Stimulated activated naive CD4-positive, alpha-beta T cell treated with Interleukin-2 at 50 U/mL for 16 hours (primary cell): ENCODE data around the gene POM121.
A peak's percentile ranks its signal among the peaks of the same experiment; 100 is the strongest.
"Not testable (repeated sequence)": the region's sequence is repeated elsewhere in the genome, so short reads cannot be mapped to it uniquely, and the experiment has no call there.

Source experiments
- DNase-seq: peaks from one replicate; lab custom pipeline; 2025; lab: John Stamatoyannopoulos, UW

The POM121 gene

DNA sequence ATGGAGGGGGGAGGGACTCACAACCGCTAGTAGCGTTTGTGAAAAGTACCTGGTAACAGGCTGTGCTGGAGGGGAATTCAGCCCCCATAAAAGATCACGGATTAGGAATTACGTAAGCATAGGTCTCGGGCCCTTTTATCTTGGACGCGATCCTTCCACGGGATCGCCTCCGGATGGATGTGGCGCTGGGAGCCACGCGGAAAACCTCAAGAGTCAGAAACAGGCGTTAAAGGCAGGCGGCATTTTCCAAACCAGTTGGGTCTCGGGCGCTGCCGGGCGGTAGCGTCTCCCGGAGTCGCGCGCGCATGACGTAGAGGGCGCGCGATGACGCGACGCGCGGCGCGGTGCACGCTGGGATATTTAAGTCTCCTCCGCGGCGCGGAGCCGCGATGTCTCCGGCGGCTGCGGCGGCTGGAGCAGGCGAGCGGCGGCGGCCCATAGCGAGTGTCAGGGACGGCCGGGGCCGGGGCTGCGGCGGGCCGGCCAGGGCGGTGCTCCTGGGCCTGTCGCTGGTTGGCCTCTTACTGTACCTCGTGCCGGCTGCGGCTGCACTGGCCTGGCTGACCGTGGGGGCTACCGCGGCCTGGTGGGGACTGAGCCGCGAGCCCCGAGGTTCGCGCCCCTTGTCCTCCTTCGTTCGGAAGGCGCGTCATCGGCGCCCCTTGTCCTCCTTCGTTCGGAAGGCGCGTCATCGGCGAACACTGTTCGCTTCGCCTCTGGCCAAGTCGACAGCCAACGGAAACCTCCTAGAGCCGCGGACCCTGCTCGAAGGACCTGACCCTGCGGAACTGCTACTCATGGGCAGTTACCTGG lies at the start of gene POM121:
Gene POM121, plus strand, starts transcription at position 363 of the 813 bp plus-strand sequence. Its CDS starts 27 bp downstream, at position 390.
- peak; percentile 68 for DNase-seq

DNA sequence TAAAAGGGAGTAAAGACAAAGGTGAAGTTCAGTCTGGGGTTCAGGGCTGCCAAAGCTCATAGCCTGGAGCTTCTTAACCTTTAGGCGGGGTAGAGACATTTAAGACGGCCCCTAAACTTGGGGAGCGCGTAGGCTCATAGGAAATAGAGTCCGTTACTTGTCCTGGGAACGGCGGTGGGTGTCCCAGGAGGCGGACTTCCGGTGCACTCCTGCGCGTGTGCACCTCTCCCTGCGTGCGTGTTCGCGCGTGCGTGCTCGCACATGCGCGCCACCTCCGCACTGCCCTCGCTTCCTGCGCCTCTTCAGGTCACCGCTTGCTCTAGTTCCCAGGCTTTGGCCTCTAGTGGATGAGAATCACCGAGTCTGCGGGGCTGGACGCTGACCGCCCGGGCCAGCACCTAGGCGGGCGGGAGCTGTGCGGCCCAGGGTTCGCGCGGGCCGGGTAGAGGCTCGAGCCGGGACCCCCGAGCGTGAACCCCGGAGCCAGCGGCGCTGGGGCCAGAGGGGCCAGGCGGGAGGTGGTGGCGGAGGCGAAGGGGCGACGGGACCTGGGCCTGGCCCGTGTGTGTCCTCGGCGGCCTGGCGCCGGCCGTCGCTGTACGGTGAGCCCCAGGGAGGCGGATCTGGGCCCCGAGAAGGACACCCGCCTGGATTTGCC lies 45.7 kb upstream of the POM121 start:
- peak; percentile 72 for DNase-seq

DNA sequence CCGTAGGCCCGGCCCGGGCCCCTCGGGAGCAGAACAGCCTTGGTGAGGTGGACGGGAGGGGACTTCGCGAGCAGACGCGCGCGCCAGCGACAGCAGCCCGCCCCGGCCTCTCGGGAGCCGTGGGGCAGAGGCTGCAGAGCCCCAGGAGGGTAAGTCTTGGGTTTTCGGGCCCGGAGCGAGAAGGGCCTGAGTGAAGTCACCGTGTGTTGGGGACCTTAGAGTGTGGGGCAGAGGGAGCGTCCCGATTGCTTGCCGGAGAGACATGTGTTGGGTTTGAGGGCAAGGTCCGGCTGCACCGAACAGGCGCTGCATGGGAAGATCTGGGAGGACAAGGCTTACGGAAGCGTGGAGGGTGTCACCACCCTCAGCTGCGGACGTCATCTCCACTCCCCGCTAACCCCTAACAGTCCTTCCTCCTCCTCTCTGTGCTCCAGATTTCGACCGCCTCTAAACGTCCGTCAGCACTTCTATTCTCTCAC lies 45.1 kb upstream of the POM121 start:
- peak; percentile 20 for DNase-seq

DNA sequence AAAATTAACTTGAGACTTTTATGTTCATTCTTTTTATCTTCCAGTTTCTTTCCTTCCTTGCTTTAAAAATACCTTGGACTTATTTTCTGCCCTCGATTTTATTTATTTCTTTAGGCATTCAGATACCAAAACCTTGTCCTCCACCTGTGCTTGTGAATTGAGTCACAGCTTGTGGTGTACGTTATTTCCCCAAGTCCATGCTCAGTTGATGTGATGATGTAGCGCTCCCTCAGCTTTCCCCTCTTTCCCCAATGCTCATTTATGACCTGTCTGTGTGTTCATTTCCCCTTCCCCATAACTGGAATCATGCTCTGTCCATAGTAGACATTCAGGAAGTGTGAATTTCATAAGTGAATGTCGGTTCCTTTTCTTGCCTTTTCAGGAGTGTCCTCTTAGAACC lies 33.1 kb upstream of the POM121 start:
- not testable (repeated sequence) for DNase-seq

DNA sequence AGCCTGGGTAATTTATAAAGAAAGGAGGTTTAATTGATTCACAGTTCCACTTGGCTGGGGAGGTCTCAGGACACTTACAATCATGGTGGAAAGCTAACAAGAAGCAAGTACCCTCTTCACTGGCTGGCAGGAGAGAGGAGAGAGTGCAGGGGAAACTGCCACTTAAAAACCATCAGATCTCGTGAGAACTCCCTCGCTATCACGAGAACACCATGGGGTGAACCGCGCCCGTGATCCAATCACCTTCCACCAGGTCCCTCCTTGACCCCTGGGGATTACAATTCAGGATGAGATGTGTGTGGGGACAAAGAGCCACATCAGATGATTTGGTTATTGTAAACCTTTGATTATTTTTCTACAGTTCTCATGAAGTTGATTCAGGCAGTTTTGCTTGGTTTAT lies 20.2 kb upstream of the POM121 start:
- DNase-seq: not testable (repeated sequence)

DNA sequence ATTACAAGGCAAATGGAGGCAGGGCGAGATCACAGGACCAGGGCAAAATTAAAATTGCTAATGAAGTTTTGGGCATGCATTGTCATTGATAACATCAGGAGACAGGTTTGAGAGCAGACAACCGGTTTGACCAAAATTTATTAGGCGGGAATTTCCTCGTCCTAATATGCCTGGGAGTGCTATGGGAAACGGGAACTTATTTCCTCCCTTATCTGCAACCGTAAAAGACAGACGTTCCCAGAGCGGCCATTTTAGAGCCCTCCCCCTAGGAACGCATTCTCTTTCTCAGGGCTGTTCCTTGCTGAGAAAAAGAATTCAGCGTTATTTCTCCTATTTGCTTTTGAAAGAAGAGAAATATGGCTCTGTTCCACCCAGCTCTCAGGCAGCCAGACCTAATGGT lies 16.5 kb upstream of the POM121 start:
- not testable (repeated sequence) for DNase-seq

DNA sequence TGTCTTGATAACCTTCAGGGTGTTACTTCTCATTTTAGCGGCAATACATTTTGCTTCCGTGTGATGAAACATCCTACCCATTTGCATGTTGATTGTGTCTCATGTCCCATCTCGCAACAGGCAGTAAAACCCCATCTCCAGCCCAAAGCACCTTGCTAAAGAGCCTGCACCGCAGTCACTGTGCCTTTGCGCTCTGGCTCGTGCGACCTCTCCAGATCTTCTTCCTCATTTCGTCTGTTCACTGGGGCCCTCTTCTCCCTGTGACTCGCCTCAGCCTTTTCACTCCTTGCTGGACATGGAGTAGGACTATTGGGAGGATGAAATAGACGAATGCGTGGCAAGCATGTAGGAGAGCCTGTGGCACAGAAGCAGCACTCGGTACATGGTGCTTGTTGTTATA lies 13.5 kb upstream of the POM121 start:
- DNase-seq: not testable (repeated sequence)

DNA sequence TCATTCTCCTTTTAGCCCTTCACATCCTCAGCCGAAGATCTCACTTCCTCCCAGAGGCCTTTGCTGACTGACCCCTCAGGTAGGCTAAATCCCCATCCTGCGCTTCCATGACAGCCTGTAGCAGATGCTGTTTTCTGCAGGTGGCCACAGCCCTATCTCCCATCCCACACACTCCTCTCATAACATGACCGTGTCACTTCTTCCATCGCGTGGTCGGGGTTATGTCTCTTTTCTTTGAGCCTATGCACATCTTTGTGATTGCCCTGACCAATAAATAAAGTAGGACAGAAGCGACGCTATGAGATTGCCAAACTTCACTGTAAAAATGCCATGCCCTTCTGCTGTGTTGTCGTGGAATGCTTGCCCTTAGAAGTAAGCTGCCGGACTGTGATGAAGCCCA lies 11.1 kb upstream of the POM121 start:
- peak; percentile 5 for DNase-seq

DNA sequence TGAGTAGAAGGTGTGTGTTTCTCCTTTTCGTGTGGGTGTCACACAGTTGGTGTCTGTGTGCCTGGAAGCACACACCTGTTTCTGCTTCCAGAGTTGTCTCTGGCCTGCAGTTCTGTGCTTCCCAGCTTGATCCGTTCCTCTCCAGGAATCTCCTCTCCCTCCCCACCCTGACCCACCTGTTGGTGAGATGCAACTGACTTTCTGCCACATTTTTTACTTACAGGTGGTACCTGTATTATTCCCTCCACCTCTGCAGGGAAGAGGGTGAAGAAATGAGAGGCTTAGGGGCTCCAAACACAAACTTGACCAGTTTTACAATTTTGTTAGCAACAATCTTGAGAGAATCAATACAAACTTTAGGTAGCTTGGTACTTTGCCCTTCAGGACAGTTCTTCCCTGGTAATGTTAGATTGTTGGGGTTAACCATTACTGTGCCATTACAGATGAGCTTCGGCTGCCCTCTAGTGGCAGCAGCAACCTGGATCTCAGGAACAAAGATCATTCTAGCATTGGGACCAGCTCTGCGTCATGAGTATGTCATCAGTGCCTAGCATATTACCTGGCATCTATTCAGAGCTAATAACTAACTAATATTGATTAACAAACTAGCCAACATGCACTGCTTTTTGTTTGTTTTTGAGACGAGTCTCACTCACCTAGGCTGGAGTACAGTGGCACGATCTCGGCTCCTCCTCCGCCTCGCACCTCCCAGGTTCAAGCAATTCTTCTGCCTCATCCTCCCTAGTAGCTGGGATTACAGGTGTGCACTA lies 10.0 kb upstream of the POM121 start:
- DNase-seq: peak; percentile 31

DNA sequence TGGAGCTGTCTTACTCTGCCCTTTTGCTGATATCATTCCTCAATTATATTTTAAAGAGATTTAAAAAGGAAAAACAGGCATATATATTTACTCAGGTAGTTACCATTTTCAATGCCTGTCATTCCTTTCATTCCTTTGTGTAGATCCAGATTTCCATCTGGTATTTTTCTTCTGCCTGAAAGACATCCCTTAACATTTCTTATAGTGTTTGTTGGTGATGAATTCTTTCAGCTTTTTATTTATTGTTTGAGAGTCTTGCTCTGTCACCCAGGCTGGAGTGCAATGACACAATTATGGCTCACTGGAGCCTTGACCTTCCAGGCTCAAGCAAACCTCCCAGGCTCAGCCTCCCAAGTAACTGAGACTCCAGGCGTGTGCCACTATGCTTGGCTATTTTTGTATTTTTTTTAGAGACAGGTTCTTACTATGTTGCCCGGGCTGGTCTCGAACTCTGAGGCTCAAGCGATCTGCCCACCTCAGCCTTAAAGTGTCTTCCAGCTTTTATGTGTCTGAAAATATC lies 5.6 kb upstream of the POM121 start:
- DNase-seq: no peak

DNA sequence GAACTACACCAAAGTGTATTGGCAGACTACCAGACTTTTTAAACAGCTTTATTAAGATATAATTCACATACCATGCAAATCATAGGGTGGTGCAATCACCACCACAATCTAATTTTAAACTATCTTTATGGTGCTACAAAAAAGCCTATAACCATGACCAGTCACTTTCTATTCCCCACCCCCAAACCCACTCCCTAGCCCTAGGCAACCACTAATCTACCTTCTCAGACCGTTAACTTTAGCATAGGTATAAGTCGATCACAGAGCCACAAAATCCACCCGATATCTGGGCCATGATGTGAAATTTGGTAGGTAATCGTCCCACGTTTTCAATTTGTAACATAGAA lies 536 bp upstream of the POM121 start:
- no peak for DNase-seq

DNA sequence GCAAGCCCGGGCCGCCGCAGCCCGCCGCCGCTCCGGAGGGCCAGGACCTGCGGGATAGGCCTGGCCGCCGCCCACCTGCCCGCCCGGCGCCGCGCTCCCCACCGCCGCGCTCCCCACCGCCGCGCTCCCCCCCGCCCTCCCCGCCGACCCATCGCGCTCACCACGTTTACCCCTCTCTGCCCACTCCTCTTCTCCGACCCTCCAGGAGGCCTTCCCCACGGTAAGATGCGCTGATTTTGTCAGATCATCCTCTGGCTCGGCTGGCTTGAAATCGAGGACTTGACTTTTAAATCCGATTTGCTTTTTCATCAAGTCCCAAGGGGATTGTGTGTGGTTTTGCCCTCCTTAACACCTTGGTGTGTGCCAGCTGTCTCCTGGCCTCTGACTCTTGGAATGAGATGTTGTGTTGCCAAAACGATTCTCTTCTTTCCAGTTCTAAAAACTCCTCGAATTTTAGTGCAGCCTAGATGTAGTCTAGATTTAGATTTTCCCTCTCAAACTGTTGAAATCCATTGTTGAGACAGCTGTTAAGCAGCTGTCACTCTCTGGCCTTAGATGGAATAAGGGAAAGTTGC lies 738 bp downstream of the POM121 start:
- peak; percentile 9 for DNase-seq

DNA sequence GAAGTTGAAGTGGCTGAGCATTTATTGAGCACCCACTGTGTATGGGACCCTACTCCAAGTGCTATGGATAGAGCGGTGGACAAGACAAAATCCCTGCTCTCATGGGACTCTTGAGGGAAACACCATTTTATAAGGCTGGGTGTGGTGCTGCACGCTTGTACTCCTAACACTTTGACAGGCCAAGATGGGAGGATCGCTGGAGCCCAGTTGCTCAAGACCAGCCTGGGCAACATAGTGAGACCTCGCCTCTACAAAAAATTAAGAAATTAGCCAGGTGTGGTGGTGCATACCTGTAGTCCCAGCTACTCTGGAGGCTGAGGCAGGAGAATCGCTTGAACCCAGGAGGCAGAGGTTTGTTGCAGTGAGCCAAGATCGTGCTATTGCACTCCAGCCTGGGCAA lies 2.9 kb downstream of the POM121 start:
- not testable (repeated sequence) for DNase-seq

DNA sequence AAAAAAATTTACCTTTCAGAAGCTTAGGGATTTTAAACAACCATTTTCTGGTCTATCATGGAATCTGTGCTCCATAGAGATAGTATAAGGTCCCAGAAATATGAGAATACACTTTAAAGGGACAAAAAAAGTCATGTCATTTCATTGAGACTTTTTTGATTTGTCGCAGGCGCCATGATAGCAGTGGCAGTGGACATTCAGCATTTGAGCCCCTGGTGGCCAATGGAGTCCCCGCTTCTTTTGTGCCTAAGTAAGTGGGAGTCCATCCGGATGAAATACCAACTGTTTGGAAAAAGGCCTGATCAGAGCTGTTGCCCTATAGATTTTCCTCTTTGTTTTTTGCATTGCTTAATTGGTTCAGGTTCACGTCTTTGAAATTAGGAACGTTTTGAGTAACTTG lies 3.3 kb downstream of the POM121 start:
- not testable (repeated sequence) for DNase-seq

DNA sequence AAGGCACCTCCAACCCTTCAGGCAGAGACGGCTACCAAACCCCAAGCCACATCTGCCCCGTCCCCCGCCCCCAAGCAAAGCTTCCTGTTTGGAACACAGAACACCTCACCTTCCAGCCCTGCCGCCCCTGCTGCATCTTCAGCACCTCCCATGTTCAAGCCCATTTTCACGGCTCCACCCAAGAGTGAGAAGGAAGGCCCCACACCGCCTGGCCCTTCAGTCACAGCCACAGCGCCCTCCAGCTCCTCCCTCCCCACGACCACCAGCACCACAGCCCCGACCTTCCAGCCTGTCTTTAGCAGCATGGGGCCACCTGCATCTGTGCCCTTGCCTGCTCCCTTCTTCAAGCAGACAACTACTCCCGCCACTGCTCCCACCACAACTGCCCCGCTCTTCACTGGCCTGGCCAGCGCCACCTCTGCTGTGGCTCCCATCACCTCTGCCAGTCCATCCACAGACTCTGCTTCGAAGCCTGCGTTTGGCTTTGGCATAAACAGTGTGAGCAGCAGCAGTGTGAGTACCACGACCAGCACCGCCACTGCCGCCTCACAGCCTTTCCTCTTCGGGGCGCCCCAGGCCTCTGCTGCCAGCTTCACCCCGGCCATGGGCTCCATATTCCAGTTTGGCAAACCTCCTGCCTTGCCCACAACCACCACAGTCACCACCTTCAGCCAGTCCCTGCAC lies 17.3 kb downstream of the POM121 start:
- not testable (repeated sequence) for DNase-seq

DNA sequence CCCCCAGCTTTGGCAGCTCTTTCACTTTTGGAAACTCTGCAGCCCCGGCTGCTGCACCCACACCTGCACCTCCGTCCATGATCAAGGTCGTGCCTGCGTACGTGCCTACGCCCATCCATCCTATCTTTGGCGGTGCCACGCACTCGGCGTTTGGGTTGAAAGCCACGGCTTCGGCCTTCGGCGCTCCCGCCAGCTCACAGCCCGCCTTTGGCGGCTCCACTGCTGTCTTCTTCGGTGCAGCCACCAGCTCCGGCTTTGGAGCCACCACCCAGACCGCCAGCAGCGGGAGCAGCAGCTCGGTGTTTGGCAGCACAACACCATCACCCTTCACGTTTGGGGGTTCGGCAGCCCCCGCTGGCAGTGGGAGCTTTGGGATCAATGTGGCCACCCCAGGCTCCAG lies 18.1 kb downstream of the POM121 start:
- not testable (repeated sequence) for DNase-seq

DNA sequence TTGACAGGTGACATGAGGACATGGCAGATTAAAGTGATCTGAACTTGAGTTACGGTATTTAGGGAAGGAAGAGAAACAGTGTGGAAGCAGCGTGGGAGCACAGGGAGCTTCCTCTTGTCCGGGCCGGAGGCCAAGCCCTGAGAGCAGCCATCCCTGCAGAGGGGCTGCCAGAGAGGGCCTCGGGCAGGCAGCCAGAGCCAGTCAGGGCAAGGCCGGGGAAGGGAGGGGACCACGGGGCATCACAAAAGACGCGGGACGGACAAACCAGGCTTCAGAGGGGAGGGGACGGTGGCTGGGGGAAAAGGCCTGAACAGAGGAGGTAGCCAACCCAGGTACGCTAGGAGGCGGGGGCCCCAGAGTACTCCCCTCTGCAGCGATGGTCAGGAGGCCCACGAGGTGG lies 20.0 kb downstream of the POM121 start:
- not testable (repeated sequence) for DNase-seq

DNA sequence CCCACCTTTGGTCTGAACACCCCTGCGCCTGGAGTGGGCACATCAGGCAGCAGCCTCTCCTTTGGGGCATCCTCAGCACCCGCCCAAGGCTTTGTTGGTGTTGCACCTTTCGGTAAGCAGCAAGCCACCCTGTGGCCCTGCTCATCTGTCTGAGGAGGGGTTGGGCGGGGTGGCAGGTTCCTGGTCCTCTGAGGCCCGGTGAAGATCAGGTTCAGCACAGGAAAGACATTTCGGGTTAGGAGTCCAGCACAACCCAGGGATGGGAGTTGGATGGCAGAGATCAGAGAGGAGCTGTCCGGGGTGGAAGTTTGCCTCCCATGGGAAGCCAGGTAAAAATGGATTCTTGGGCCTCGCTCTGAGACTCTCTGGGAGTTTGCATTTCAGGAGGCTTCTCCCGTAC lies 20.7 kb downstream of the POM121 start:
- DNase-seq: not testable (repeated sequence)

DNA sequence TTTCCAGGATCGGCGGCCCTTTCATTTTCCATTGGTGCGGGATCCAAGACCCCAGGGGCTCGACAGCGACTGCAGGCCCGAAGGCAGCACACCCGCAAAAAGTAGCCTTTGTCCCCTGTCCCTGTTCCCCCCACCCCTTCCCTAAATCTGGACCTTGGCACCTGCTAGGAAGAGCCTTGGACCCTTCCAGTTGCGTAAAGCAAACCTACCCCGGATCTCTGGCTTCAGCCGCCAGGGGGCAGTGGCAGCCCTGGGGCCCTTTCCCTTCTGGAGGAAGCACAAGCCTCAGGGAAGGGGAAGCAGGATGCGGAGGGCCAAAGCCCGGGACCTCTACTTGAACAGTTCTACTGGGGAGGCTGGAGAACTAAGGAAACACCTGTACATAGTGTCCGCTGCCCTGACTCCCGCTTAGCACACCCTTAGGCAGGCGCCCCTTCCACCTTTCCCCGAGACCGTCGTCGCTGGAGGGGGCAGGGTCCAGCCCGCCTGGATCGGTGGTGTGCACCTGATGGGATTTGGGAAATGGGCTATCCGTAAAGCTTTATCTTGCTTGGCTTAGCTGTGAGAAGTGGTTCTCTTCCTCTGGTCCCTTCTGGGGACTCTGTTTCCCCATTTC lies 21.3 kb downstream of the POM121 start:
- not testable (repeated sequence) for DNase-seq

DNA sequence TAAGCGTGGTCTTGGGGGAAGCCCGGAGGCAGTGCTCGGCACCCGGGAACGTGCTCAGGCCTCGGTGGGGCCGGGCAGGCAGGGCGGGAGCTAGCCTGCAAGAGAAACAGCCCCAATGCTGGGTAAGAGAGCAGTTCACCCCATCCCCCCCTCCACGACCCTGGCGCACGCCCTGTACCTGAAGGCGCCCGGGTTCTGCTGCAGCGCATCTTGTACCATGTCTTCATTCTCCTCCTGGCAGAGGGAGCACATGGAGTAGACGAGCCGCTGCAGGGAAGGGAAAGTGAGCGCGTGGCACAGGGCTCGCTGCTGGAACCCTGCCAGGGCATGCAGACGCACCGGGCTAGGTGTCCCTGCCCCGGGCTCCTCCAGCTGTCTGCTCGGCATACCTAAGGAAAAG lies 23.8 kb downstream of the POM121 start:
- not testable (repeated sequence) for DNase-seq

DNA sequence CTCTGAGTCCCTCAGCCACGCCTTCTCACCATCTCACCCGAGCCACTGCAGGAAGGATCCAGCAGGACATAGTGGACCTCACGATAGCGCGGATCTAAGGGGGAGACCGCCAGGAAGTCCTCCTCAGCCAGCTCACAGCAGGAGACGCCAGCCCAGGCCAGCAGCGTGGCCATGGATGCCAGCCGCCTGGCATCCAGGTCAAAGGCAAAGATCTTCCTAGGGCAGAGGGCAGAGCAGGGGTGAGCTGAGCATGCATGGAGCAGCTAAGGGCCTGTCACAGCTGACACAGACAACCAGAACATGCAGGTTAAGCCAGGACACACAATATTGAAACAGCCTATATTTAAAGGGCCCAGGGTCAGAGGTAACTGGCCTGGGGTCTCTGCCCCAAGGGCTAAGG lies 24.4 kb downstream of the POM121 start:
- DNase-seq: not testable (repeated sequence)
